Bronchial smooth muscle cell (primary cell): ENCODE data around the gene ACSM4. TPM values are rescaled to one million over a fixed set of nuclear protein-coding genes. Genes with fewer than 3 reads are reported as not detected.

ENCODE experiments used
- total RNA-seq: library from RNA; depleted of rRNA; stranded (reverse); fragments of >200 nt; gene quantifications from 2 replicates; pipeline ENCODE4 v1.2.1, GENCODE V29; 2014

Gene ACSM4, protein sequence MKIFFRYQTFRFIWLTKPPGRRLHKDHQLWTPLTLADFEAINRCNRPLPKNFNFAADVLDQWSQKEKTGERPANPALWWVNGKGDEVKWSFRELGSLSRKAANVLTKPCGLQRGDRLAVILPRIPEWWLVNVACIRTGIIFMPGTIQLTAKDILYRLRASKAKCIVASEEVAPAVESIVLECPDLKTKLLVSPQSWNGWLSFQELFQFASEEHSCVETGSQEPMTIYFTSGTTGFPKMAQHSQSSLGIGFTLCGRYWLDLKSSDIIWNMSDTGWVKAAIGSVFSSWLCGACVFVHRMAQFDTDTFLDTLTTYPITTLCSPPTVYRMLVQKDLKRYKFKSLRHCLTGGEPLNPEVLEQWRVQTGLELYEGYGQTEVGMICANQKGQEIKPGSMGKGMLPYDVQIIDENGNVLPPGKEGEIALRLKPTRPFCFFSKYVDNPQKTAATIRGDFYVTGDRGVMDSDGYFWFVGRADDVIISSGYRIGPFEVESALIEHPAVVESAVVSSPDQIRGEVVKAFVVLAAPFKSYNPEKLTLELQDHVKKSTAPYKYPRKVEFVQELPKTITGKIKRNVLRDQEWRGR
- not detected in 2 replicates for total RNA-seq

DNA sequence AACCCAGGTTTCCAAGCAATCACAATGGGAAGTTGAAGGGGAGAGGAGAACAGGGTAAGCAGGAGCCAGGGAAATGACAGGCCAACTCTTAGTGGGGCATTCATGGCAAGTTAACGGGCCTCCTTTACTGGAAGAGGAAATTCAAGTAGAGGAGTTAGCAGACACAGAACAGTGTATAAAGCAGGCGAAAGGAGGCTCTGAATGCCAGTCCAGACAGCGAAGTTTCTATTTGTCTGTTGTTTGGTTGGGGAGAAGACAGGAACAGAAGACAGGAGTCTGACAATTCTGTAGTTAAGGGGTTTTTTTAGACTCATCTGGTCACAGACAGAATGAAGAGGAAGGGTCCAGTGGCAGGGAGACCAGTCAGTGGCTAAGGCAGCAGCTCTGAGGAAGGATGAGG is at the start of gene ACSM4:
Gene ACSM4, plus strand, starts transcription at position 301 of the 400 bp plus-strand sequence. CDS start 260 bp downstream, outside the sequence.

Other genes starting within 250 kb of the ACSM4 start
- 378 and 815 TPM in 2 replicates for gene C1S, start 243.4 kb upstream of the ACSM4 start, total RNA-seq
- gene C1R, start 211.6 kb upstream of the ACSM4 start, total RNA-seq, result 133 and 637 TPM in 2 replicates
- gene C1RL, start 194.9 kb upstream of the ACSM4 start, total RNA-seq, result 40.6 and 44.0 TPM in 2 replicates
- gene RBP5, start 175.2 kb upstream of the ACSM4 start, total RNA-seq, result 0.09 TPM in 1 of 2 replicates, not detected in the other
- gene CLSTN3, start 173.7 kb upstream of the ACSM4 start, total RNA-seq, result 16.2 and 17.8 TPM in 2 replicates
- gene PEX5, start 114.4 kb upstream of the ACSM4 start, total RNA-seq, result 24.9 and 34.3 TPM in 2 replicates
- gene CD163L1, start 140.1 kb downstream of the ACSM4 start, total RNA-seq, result under 0.01 and 0.16 TPM in 2 replicates
- not detected in 2 replicates for gene CD163, start 199.7 kb downstream of the ACSM4 start, total RNA-seq